CD4-positive, alpha-beta T cell (primary cell): Measurements from ENCODE around the gene CELF4. TPM values are rescaled to one million over a fixed set of nuclear protein-coding genes. Genes with fewer than 3 reads are reported as not detected.

Experiments
- ATAC-seq: fragments of 200-7000 bp; cut with Tn5 transposase; one replicate; pipeline ENCODE4 v1.10.0; 2022; ENCODE audit warnings: mild to moderate bottlenecking; ENCODE audit not compliant: poor library complexity
- CTCF ChIA-PET: fragments of 350-600 bp; sonication (Branson Sonifier 250); formaldehyde crosslinking; loops from one replicate; lab custom pipeline; 2021; ENCODE audit warnings: antibody characterized with exemption, inconsistent platforms; lab: Charles Lee
- POLR2A ChIA-PET: fragments of 350-600 bp; sonication (Branson Sonifier 250); formaldehyde crosslinking; loops from one replicate; lab custom pipeline; 2021; ENCODE audit warnings: antibody characterized with exemption, inconsistent platforms; lab: Charles Lee
- DNase-seq, 14 experiments: peaks; one replicate each; pipeline ENCODE4 v3.0.0-alpha.2; 2013 to 2020; ENCODE audit warnings: mixed read lengths in 2 of 14
- H3K27ac ChIP-seq, 2 donors: one replicate each; pipeline versions ENCODE4 v1.5.1 to v1.7.0; 2013; ENCODE audit warnings: low read length in 2 of 2, low read depth in 1 of 2, mild to moderate bottlenecking in 1 of 2
- H3K27me3 ChIP-seq, 2 experiments: 1 replicate in 1 of 2; 2 replicates in 1 of 2; pipeline versions ENCODE4 v1.6.1 to v1.7.0; 2013; ENCODE audit warnings: low read length in 2 of 2, control low read depth in 1 of 2, mild to moderate bottlenecking in 1 of 2, moderate library complexity in 1 of 2; ENCODE audit not compliant: insufficient read depth in 2 of 2, control insufficient read depth in 1 of 2
- H3K36me3 ChIP-seq: one replicate; pipeline ENCODE4 v1.6.1; 2013; ENCODE audit warnings: low read length, control low read depth; ENCODE audit not compliant: insufficient read depth
- H3K4me1 ChIP-seq: one replicate; pipeline ENCODE4 v1.6.1; 2013; ENCODE audit warnings: low read length, control low read depth; ENCODE audit not compliant: insufficient read depth
- H3K4me3 ChIP-seq: one replicate; pipeline ENCODE4 v1.5.1; 2013; ENCODE audit warnings: mild to moderate bottlenecking, low read length, moderate library complexity
- H3K9me3 ChIP-seq, 2 experiments: 1 replicate in 1 of 2; 2 replicates in 1 of 2; pipeline versions ENCODE4 v1.6.1 to v1.7.0; 2013; ENCODE audit warnings: low read length in 2 of 2, mild to moderate bottlenecking in 2 of 2, control low read depth in 1 of 2, moderate library complexity in 1 of 2; ENCODE audit not compliant: control insufficient read depth in 1 of 2, insufficient read depth in 1 of 2
- H3K27ac Mint-ChIP-seq: one replicate; pipeline ENCODE4 v1.8.0; 2020; ENCODE audit warnings: mixed read lengths
- H3K27me3 Mint-ChIP-seq: one replicate; pipeline ENCODE4 v1.8.0; 2021; ENCODE audit warnings: mixed read lengths
- H3K36me3 Mint-ChIP-seq: one replicate; pipeline ENCODE4 v1.8.0; 2021; ENCODE audit warnings: low read depth, mixed read lengths
- H3K4me1 Mint-ChIP-seq: one replicate; pipeline ENCODE4 v1.8.0; 2021; ENCODE audit warnings: low read depth, mixed read lengths
- H3K4me3 Mint-ChIP-seq: one replicate; pipeline ENCODE4 v1.8.0; 2020; ENCODE audit warnings: mild to moderate bottlenecking, mixed read lengths
- H3K9me3 Mint-ChIP-seq: one replicate; pipeline ENCODE4 v1.8.0; 2020; ENCODE audit warnings: mixed read lengths
- intact Hi-C, 2 experiments: fragments of 100-400 bp; cut with DNase I in 1 of 2; cut with micrococcal nuclease in 1 of 2; formaldehyde crosslinking; loops; one replicate each; pipeline versions ENCODE4 v1.15.1 to v1.9.0; 2023 to 2025; cut with DNase I, micrococcal nuclease
- total RNA-seq, 174 experiments: library from RNA in 2 of 174; stranded (reverse) in 2 of 174; gene quantifications; one replicate each; pipeline ENCODE4 v1.2.3 and lab custom pipeline; 2021 to 2026
- TF ChIP-seq, protein P1 (sequence below): fragments of 200-600 bp; IDR thresholded peaks from one replicate; pipeline ENCODE4 v1.8.0; 2022; ENCODE audit warnings: antibody characterized with exemption, mild to moderate bottlenecking

Gene CELF4
- total RNA-seq, 2 experiments from 2014 or later = not detected

DNA sequence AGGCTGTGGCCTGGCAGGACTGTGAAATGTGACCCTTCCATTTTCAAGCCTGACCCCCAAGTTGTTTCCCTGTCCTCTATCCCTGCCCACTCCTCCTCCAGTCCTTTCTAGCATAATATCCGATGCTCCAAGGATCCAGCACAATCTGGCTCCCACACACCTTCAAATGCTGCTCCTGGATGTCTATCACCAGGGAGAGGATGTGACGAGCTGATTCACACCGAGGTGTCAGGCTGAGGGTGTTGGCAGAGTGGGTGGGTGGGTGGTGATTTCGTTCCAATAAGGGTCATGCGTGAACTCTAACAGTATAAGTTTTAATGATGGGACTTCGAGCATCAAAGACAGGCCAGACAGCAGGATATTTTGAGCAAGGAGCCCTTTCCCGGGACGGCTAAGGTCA, 107.8 kb downstream of the CELF4 start:
- H3K9me3 Mint-ChIP-seq = no peaks in the 10 kb centered on the region

DNA sequence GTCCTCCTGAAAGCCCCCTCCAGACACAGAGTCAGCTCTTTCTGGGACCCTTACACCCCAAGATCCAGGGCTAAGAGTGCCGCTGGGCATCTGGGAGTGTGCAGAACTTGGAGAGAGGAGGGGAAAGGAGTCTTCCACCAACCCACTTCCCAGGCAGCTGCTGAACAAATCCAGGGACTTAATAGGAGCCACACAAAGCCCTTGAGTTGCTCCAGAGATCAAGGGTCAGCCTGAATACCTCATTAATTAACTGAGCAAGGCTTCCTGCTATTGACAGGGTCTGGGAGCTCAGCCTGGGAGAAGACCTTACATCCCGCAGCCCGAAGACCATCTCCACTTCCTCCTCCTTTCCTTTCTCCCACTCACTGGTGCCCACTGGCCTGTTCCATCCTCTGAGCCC, 108.3 kb downstream of the CELF4 start:
- no peak overlapping the region for H3K4me3 ChIP-seq
- Mint-ChIP-seq H3K36me3 (no peaks in the 10 kb centered on the region), H3K4me1 (no peaks in the 10 kb centered on the region), H3K9me3 (no peaks in the 10 kb centered on the region), H3K27ac (no peak overlapping the region), H3K27me3 (no peaks in the 10 kb centered on the region), H3K4me3 (no peak overlapping the region)
- H3K27ac ChIP-seq = no peak overlapping the region
- ATAC-seq (no peak), DNase-seq (no peak)
- peaks cover 0 to under 1% of the 10 kb centered on the region in 2 experiments for H3K9me3 ChIP-seq
- ChIA-PET CTCF (no interaction called here), POLR2A (no interaction called here)
- no peaks in the 10 kb centered on the region for H3K27me3 ChIP-seq
- TF ChIP-seq, protein P1, sequence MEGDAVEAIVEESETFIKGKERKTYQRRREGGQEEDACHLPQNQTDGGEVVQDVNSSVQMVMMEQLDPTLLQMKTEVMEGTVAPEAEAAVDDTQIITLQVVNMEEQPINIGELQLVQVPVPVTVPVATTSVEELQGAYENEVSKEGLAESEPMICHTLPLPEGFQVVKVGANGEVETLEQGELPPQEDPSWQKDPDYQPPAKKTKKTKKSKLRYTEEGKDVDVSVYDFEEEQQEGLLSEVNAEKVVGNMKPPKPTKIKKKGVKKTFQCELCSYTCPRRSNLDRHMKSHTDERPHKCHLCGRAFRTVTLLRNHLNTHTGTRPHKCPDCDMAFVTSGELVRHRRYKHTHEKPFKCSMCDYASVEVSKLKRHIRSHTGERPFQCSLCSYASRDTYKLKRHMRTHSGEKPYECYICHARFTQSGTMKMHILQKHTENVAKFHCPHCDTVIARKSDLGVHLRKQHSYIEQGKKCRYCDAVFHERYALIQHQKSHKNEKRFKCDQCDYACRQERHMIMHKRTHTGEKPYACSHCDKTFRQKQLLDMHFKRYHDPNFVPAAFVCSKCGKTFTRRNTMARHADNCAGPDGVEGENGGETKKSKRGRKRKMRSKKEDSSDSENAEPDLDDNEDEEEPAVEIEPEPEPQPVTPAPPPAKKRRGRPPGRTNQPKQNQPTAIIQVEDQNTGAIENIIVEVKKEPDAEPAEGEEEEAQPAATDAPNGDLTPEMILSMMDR = no peak
- no peaks in the 10 kb centered on the region for H3K4me1 ChIP-seq
- no peaks in the 10 kb centered on the region for H3K36me3 ChIP-seq
- intact Hi-C loops = loop anchor here in 1 of 2 experiments (10.0 kb wide), 1 partner anchor 57 kb away; no protein-coding TSS in a partner anchor

More for the DNA sequence above, 107.8 kb downstream of the CELF4 start:
- H3K27ac Mint-ChIP-seq = no peak overlapping the region
- ChIA-PET CTCF (no interaction called here), POLR2A (no interaction called here)
- TF ChIP-seq, protein P1 = no peak
- intact Hi-C loops = loop anchor here in 1 of 2 experiments (10.0 kb wide), 1 partner anchor 57 kb away; no protein-coding TSS in a partner anchor
- H3K27ac ChIP-seq = no peak overlapping the region
- H3K9me3 ChIP-seq = no peaks in the 10 kb centered on the region
- H3K4me1 Mint-ChIP-seq = no peaks in the 10 kb centered on the region
- no peak for ATAC-seq
- no peaks in the 10 kb centered on the region for H3K27me3 ChIP-seq
- DNase-seq = no peak
- H3K4me3 Mint-ChIP-seq = no peak overlapping the region
- H3K4me1 ChIP-seq = no peaks in the 10 kb centered on the region
- H3K36me3 Mint-ChIP-seq = no peaks in the 10 kb centered on the region
- no peaks in the 10 kb centered on the region for H3K36me3 ChIP-seq
- peaks cover under 1% of the 10 kb centered on the region for H3K27me3 Mint-ChIP-seq
- H3K4me3 ChIP-seq = no peak overlapping the region

DNA sequence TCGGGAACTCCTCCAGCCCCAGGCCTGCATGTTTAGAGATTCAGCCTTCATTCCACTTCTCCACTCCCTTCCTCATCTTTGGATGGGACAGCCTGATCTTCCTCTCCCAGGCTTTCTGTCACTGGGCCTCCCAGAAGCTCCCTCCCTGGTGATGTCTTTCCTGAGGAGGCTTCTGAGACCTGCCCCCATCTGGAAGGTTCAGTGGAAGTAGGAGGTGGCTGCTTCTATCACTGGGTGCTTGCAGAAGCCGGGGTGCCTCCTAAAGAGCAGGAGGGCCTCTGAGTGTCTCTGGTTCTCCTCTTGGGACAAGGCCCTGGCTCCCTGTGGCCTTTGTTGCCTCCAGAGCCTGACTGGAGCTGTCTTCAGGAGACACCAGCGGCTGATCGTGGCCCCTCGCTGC, 108.7 kb downstream of the CELF4 start:
- Mint-ChIP-seq H3K4me3 (no peak overlapping the region), H3K27ac (no peak overlapping the region), H3K9me3 (no peaks in the 10 kb centered on the region), H3K4me1 (no peaks in the 10 kb centered on the region), H3K36me3 (no peaks in the 10 kb centered on the region), H3K27me3 (no peaks in the 10 kb centered on the region)
- Histone ChIP-seq H3K4me3 (no peak overlapping the region), H3K27ac (no peak overlapping the region), H3K27me3 (no peaks in the 10 kb centered on the region), H3K4me1 (no peaks in the 10 kb centered on the region), H3K36me3 (no peaks in the 10 kb centered on the region), H3K9me3 (peaks cover 0 to 5% of the 10 kb centered on the region in 2 experiments)
- ChIA-PET POLR2A (no interaction called here), CTCF (no interaction called here)
- no peak for ATAC-seq
- TF ChIP-seq, protein P1 = no peak
- intact Hi-C loops = loop anchor here in 1 of 2 experiments (10.0 kb wide), 1 partner anchor 58 kb away; no protein-coding TSS in a partner anchor
- no peak for DNase-seq
